Measurements from ENCODE around the gene GRM3. TPM values are rescaled to one million over a fixed set of nuclear protein-coding genes. Genes with fewer than 3 reads are reported as not detected.

GRM3 gene
- polyA plus RNA-seq, 2 of the 4 experiments (the other 2 are of a cell fraction) = not detected

DNA sequence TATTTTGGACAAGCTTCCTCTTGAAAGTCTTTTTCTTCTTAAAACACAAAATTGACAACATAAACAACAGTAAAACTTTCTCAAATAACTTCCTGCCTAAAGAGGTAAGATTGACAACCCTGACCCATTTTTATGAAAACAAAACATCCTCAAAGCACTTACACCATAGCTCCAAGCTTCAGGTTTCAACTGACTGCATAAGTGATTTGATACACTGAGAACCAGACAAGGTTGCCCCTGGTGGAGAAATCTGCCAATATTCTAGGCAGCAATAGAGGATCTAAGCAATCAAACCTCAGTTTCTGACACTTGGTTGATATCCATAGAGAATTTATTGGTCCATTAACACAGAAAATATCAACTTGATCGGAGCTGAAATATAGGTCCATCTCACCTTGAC is 267.9 kb downstream of the GRM3 start (continued):
- TF ChIP-seq JUN (IDR thresholded peaks at IDR 0.05) = no peak
- no peak for TF ChIP-seq HOXB13 (CRISPR knock-in tag; IDR thresholded peaks at IDR 0.05; ENCODE audit: low read depth)
- TF ChIP-seq ZNF302 (CRISPR knock-in tag; IDR thresholded peaks at IDR 0.05) = no peak
- no peak for TF ChIP-seq ELK1 (IDR thresholded peaks at IDR 0.05; ENCODE audit: low read depth, low read length)
- no peak for TF ChIP-seq BHLHE40 (IDR thresholded peaks at IDR 0.05; ENCODE audit: low read depth, low read length)
- TF ChIP-seq HOXA7 (CRISPR knock-in tag; IDR thresholded peaks at IDR 0.05) = no peak
- no peak for TF ChIP-seq NR3C1 (IDR thresholded peaks at IDR 0.05)

- no peak for FAIRE-seq
These were observed 270.0 kb downstream of the GRM3 start for GRCh38 chr7:86913709-86914108.

More at GRCh38 chr7:86913709-86914108, 270.0 kb downstream of the GRM3 start:
- no peak overlapping the region for H3K4me3 ChIP-seq
- ChIA-PET POLR2A (no interaction called here), CTCF (no interaction called here)
- WGBS (ENCODE audit: missing lambda C conversion rate) = 21% methylated on average over 4 of the region's 4 CpGs
- no peak for DNase-seq (ENCODE audit: low read depth in 1 of 2, low spot score in 1 of 2)
- TF ChIP-seq EHMT2 (IDR thresholded peaks at IDR 0.05; ENCODE audit: low read depth) (no peak), RNF2 (IDR thresholded peaks at IDR 0.05; ENCODE audit: borderline replicate concordance, low read depth) (no peak), TP53 (CRISPR knock-in tag; IDR thresholded peaks at IDR 0.05) (no peak), JUN (IDR thresholded peaks at IDR 0.05) (no peak), CBX8 (IDR thresholded peaks at IDR 0.05) (no peak), JUNB (IDR thresholded peaks at IDR 0.05) (no peak), SMC3 (IDR thresholded peaks at IDR 0.05) (no peak), KDM1A (IDR thresholded peaks at IDR 0.05; ENCODE audit: low read depth) (no peak), MAFK (IDR thresholded peaks at IDR 0.05; ENCODE audit: partially characterized antibody) (no peak), EP300 (IDR thresholded peaks at IDR 0.05) (no peak), MYC (IDR thresholded peaks at IDR 0.05; ENCODE audit: borderline replicate concordance, low read length) (no peak), POLR2AphosphoS2 (conservative IDR thresholded peaks at IDR 0.05; ENCODE audit: low read length) (no peak)
- TF ChIP-seq, protein P1, sequence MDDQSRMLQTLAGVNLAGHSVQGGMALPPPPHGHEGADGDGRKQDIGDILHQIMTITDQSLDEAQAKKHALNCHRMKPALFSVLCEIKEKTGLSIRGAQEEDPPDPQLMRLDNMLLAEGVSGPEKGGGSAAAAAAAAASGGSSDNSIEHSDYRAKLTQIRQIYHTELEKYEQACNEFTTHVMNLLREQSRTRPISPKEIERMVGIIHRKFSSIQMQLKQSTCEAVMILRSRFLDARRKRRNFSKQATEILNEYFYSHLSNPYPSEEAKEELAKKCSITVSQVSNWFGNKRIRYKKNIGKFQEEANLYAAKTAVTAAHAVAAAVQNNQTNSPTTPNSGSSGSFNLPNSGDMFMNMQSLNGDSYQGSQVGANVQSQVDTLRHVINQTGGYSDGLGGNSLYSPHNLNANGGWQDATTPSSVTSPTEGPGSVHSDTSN (IDR thresholded peaks at IDR 0.05) = no peak
- no peak overlapping the region for H3K27ac ChIP-seq
- no peak overlapping the region for H3K4me2 ChIP-seq
- H3K4me1 ChIP-seq = no peaks in the 10 kb centered on the region
- ATAC-seq = no peak
- H3K9me3 ChIP-seq = no peaks in the 10 kb centered on the region

Data from A549 (cell line).